ENCODE measurements around the gene HIGD1A. TPM values are rescaled to one million over a fixed set of nuclear protein-coding genes. Genes with fewer than 3 reads are reported as not detected.

The HIGD1A gene
- total and polyA plus RNA-seq, 2 experiments from 2014 or later, result 102 to 144 TPM

GRCh38 chr3:42802876-42803413 is 1.3 kb downstream of the HIGD1A start:
- ATAC-seq (no peak), DNase-seq (ENCODE audit: low spot score) (peak; percentile 48)
- peak overlapping the region; percentile 95 for H3K4me3 Mint-ChIP-seq
- Histone ChIP-seq H3K9me2 (ENCODE audit: insufficient read depth) (no peaks in the 10 kb centered on the region), H3K4me2 (peak overlapping the region; percentile 94), H3K4me1 (ENCODE audit: insufficient read depth) (peaks cover 28% of the 10 kb centered on the region), H3K27ac (ENCODE audit: low read depth) (no peak overlapping the region), H3K27me3 (ENCODE audit: insufficient read depth) (peaks cover 19% of the 10 kb centered on the region), H2AFZ (peak overlapping the region; percentile 53), H3K79me2 (replicated peaks; ENCODE audit: insufficient read depth) (peaks cover 46% of the 10 kb centered on the region), H3F3A (replicated peaks; ENCODE audit: low read depth) (peaks cover 6% of the 10 kb centered on the region; the same call in 1 of the 2 replicates), H3K36me3 (ENCODE audit: insufficient read depth) (no peaks in the 10 kb centered on the region), H4K20me1 (replicated peaks; ENCODE audit: insufficient read depth) (no peaks in the 10 kb centered on the region; the same call in 1 of the 2 replicates), H3K4me3 (peak overlapping the region; percentile 92)
- H3K36me3 Mint-ChIP-seq (ENCODE audit: low read depth), result peaks cover 14% of the 10 kb centered on the region
- H3K9me3 Mint-ChIP-seq, result no peaks in the 10 kb centered on the region
- peaks cover 17% of the 10 kb centered on the region for H3K27me3 Mint-ChIP-seq (ENCODE audit: insufficient read depth, low read depth, poor library complexity)
- peaks cover 38% of the 10 kb centered on the region for H3K4me1 Mint-ChIP-seq
- H3K27ac Mint-ChIP-seq, result peak overlapping the region; percentile 95
- TF ChIP-seq, protein P1, sequence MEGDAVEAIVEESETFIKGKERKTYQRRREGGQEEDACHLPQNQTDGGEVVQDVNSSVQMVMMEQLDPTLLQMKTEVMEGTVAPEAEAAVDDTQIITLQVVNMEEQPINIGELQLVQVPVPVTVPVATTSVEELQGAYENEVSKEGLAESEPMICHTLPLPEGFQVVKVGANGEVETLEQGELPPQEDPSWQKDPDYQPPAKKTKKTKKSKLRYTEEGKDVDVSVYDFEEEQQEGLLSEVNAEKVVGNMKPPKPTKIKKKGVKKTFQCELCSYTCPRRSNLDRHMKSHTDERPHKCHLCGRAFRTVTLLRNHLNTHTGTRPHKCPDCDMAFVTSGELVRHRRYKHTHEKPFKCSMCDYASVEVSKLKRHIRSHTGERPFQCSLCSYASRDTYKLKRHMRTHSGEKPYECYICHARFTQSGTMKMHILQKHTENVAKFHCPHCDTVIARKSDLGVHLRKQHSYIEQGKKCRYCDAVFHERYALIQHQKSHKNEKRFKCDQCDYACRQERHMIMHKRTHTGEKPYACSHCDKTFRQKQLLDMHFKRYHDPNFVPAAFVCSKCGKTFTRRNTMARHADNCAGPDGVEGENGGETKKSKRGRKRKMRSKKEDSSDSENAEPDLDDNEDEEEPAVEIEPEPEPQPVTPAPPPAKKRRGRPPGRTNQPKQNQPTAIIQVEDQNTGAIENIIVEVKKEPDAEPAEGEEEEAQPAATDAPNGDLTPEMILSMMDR (conservative IDR thresholded peaks at IDR 0.05; ENCODE audit: low read depth in 2 of 2), result no peak
- TF ChIP-seq EZH2phosphoT487 (IDR thresholded peaks at IDR 0.05; ENCODE audit: unreplicated experiment) (no peak), NANOG (IDR thresholded peaks at IDR 0.05; ENCODE audit: borderline replicate concordance) (no peak), CREB1 (CRISPR knock-in tag; IDR thresholded peaks at IDR 0.05; ENCODE audit: low read depth) (no peak)
- TF ChIP-seq, protein P2, sequence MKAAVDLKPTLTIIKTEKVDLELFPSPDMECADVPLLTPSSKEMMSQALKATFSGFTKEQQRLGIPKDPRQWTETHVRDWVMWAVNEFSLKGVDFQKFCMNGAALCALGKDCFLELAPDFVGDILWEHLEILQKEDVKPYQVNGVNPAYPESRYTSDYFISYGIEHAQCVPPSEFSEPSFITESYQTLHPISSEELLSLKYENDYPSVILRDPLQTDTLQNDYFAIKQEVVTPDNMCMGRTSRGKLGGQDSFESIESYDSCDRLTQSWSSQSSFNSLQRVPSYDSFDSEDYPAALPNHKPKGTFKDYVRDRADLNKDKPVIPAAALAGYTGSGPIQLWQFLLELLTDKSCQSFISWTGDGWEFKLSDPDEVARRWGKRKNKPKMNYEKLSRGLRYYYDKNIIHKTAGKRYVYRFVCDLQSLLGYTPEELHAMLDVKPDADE (IDR thresholded peaks at IDR 0.05), result no peak

- H3K4me3 Mint-ChIP-seq, result peak overlapping the region; percentile 27; the same call in 1 of the 3 replicates
These were observed 2.5 kb downstream of the HIGD1A start for GRCh38 chr3:42801784-42802183.

More at GRCh38 chr3:42801784-42802183, 2.5 kb downstream of the HIGD1A start:
- TF ChIP-seq EZH2phosphoT487 (IDR thresholded peaks at IDR 0.05; ENCODE audit: unreplicated experiment) (no peak), CREB1 (CRISPR knock-in tag; IDR thresholded peaks at IDR 0.05; ENCODE audit: low read depth) (no peak)
- TF ChIP-seq, protein P3, sequence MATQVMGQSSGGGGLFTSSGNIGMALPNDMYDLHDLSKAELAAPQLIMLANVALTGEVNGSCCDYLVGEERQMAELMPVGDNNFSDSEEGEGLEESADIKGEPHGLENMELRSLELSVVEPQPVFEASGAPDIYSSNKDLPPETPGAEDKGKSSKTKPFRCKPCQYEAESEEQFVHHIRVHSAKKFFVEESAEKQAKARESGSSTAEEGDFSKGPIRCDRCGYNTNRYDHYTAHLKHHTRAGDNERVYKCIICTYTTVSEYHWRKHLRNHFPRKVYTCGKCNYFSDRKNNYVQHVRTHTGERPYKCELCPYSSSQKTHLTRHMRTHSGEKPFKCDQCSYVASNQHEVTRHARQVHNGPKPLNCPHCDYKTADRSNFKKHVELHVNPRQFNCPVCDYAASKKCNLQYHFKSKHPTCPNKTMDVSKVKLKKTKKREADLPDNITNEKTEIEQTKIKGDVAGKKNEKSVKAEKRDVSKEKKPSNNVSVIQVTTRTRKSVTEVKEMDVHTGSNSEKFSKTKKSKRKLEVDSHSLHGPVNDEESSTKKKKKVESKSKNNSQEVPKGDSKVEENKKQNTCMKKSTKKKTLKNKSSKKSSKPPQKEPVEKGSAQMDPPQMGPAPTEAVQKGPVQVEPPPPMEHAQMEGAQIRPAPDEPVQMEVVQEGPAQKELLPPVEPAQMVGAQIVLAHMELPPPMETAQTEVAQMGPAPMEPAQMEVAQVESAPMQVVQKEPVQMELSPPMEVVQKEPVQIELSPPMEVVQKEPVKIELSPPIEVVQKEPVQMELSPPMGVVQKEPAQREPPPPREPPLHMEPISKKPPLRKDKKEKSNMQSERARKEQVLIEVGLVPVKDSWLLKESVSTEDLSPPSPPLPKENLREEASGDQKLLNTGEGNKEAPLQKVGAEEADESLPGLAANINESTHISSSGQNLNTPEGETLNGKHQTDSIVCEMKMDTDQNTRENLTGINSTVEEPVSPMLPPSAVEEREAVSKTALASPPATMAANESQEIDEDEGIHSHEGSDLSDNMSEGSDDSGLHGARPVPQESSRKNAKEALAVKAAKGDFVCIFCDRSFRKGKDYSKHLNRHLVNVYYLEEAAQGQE (IDR thresholded peaks at IDR 0.05; ENCODE audit: unreplicated experiment), result no peak
- Histone ChIP-seq H3K4me2 (no peak overlapping the region), H3K4me3 (no peak overlapping the region), H3K9me2 (ENCODE audit: insufficient read depth) (no peaks in the 10 kb centered on the region), H3K27ac (ENCODE audit: low read depth) (no peak overlapping the region), H3F3A (replicated peaks; ENCODE audit: low read depth) (peaks cover 6% of the 10 kb centered on the region; the same call in 1 of the 2 replicates), H3K79me2 (replicated peaks; ENCODE audit: insufficient read depth) (peaks cover 46% of the 10 kb centered on the region), H2AFZ (no peak overlapping the region), H4K20me1 (replicated peaks; ENCODE audit: insufficient read depth) (no peaks in the 10 kb centered on the region; the same call in 1 of the 2 replicates), H3K36me3 (ENCODE audit: insufficient read depth) (no peaks in the 10 kb centered on the region), H3K27me3 (ENCODE audit: insufficient read depth) (peaks cover 19% of the 10 kb centered on the region), H3K4me1 (ENCODE audit: insufficient read depth) (peaks cover 28% of the 10 kb centered on the region)
- no peak overlapping the region for H3K27ac Mint-ChIP-seq
- no peak for DNase-seq (ENCODE audit: low spot score)
- H3K36me3 Mint-ChIP-seq (ENCODE audit: low read depth), result peaks cover 14% of the 10 kb centered on the region
- peaks cover 17% of the 10 kb centered on the region for H3K27me3 Mint-ChIP-seq (ENCODE audit: insufficient read depth, low read depth, poor library complexity)
- peaks cover 31% of the 10 kb centered on the region for H3K4me1 Mint-ChIP-seq
- no peak for ATAC-seq
- H3K9me3 Mint-ChIP-seq, result no peaks in the 10 kb centered on the region
